ENCODE measurements around the gene CAB39.

- TF ChIP-seq REST (IDR thresholded peaks at IDR 0.05; ENCODE audit: insufficient replicate concordance, low read depth) (no peak), POLR2AphosphoS5 (IDR thresholded peaks at IDR 0.05; ENCODE audit: low read depth) (no peak)
Observed at GRCh38 chr2:230788554-230789175, 76.0 kb downstream of the CAB39 start.
